Activated CD8-positive, alpha-beta memory T cell treated with anti-CD3 and anti-CD28 coated beads, Interleukin-2, amount 10 ng/mL, durations not matched to agents 7 days and 5 days (primary cell): ENCODE results near the gene CCR2. TPM values are rescaled to one million over a fixed set of nuclear protein-coding genes. Genes with fewer than 3 reads are reported as not detected.
A peak's percentile ranks its signal among the peaks of the same experiment; 100 is the strongest.
"Not testable (repeated sequence)": the region's sequence is repeated elsewhere in the genome, so short reads cannot be mapped to it uniquely, and the experiment has no call there.

ENCODE experiments used
- ATAC-seq: fragments of 150-1000 bp; cut with Tn5 transposase; one replicate; pipeline ENCODE4 v1.10.0; 2021; ENCODE audit warnings: moderate library complexity
- CTCF ChIA-PET: fragments of 350-600 bp; sonication (Branson Sonifier 250); formaldehyde crosslinking; loops from one replicate; lab custom pipeline; 2021; ENCODE audit warnings: antibody characterized with exemption; lab: Charles Lee
- DNase-seq: peaks from one replicate; pipeline ENCODE4 v3.0.0-alpha.2; 2020
- H3K27ac Mint-ChIP-seq: one replicate; pipeline ENCODE4 v1.8.0; 2021; ENCODE audit warnings: mild to moderate bottlenecking, mixed read lengths
- H3K27me3 Mint-ChIP-seq: one replicate; pipeline ENCODE4 v1.8.0; 2021; ENCODE audit warnings: mixed read lengths
- H3K36me3 Mint-ChIP-seq: one replicate; pipeline ENCODE4 v1.8.0; 2021; ENCODE audit warnings: mild to moderate bottlenecking, mixed read lengths
- H3K4me1 Mint-ChIP-seq: one replicate; pipeline ENCODE4 v1.8.0; 2021; ENCODE audit warnings: mixed read lengths
- H3K4me3 Mint-ChIP-seq: one replicate; pipeline ENCODE4 v1.8.0; 2021; ENCODE audit warnings: mild to moderate bottlenecking, moderate library complexity, mixed read lengths
- H3K9me3 Mint-ChIP-seq: one replicate; pipeline ENCODE4 v1.8.0; 2022; ENCODE audit warnings: low read depth, mixed read lengths
- total RNA-seq, 2 experiments: library from RNA; stranded (reverse); gene quantifications; one replicate each; pipeline ENCODE4 v1.2.3, GENCODE V29; 2021

CCR2 gene
- total RNA-seq, 2 experiments from 2014 or later, result 37.9 to 80.1 TPM

- ATAC-seq, DNase-seq, H3K4me3 Mint-ChIP-seq, H3K27me3 Mint-ChIP-seq, CTCF ChIA-PET, H3K9me3 Mint-ChIP-seq, H3K36me3 Mint-ChIP-seq, H3K27ac Mint-ChIP-seq: not testable (repeated sequence)
- peaks cover 14% of the 10 kb centered on the region for H3K4me1 Mint-ChIP-seq
Observed at GRCh38 chr3:46391526-46391925, 37.6 kb downstream of the CCR2 start.

- CTCF ChIA-PET, result interaction anchor here (1.0 kb wide), 1 partner anchor 9 kb away, joined by 5 read pairs; no protein-coding TSS in a partner anchor
- DNase-seq (no peak), ATAC-seq (no peak)
- H3K36me3 Mint-ChIP-seq, result no peaks in the 10 kb centered on the region
- H3K9me3 Mint-ChIP-seq, result no peaks in the 10 kb centered on the region
- H3K27ac Mint-ChIP-seq, result no peak overlapping the region
- no peak overlapping the region for H3K4me3 Mint-ChIP-seq
- H3K27me3 Mint-ChIP-seq, result peaks cover 3% of the 10 kb centered on the region
- H3K4me1 Mint-ChIP-seq, result peaks cover 21% of the 10 kb centered on the region
Observed at GRCh38 chr3:46393011-46393410, 39.1 kb downstream of the CCR2 start.

- Mint-ChIP-seq H3K36me3 (peaks cover 1% of the 10 kb centered on the region), H3K9me3 (no peaks in the 10 kb centered on the region), H3K4me1 (peaks cover 21% of the 10 kb centered on the region), H3K4me3 (no peak overlapping the region), H3K27me3 (peaks cover 3% of the 10 kb centered on the region), H3K27ac (no peak overlapping the region)
- CTCF ChIA-PET, result interaction anchor here (1.0 kb wide), 1 partner anchor 10 kb away, joined by 5 read pairs; no protein-coding TSS in a partner anchor
- ATAC-seq, result no peak
- no peak for DNase-seq
Observed at GRCh38 chr3:46393554-46394434, 39.9 kb downstream of the CCR2 start.

- DNase-seq, result no peak
- Mint-ChIP-seq H3K4me3 (no peak overlapping the region), H3K36me3 (peaks cover 1% of the 10 kb centered on the region), H3K4me1 (peaks cover 21% of the 10 kb centered on the region), H3K27me3 (peaks cover 3% of the 10 kb centered on the region), H3K9me3 (no peaks in the 10 kb centered on the region), H3K27ac (no peak overlapping the region)
- no peak for ATAC-seq
- CTCF ChIA-PET, result interaction anchor here (1.1 kb wide), 1 partner anchor 30 kb away, joined by 3 read pairs; no protein-coding TSS in a partner anchor
Observed at GRCh38 chr3:46395210-46395661, 41.3 kb downstream of the CCR2 start.

GRCh38 chr3:46395766-46396530 is 42.0 kb downstream of the CCR2 start:
- Mint-ChIP-seq H3K4me1 (peaks cover 21% of the 10 kb centered on the region), H3K27ac (no peak overlapping the region), H3K4me3 (no peak overlapping the region), H3K27me3 (peaks cover 3% of the 10 kb centered on the region), H3K36me3 (peaks cover 1% of the 10 kb centered on the region), H3K9me3 (no peaks in the 10 kb centered on the region)
- CTCF ChIA-PET, result interaction anchor here (1.1 kb wide), 1 partner anchor 29 kb away, joined by 3 read pairs; no protein-coding TSS in a partner anchor
- ATAC-seq (peak; percentile 41), DNase-seq (peak; percentile 61)

GRCh38 chr3:46397111-46397510 is 43.2 kb downstream of the CCR2 start:
- Mint-ChIP-seq H3K27ac (no peak overlapping the region), H3K4me3 (no peak overlapping the region), H3K4me1 (peaks cover 21% of the 10 kb centered on the region), H3K27me3 (peaks cover 3% of the 10 kb centered on the region), H3K36me3 (peaks cover 1% of the 10 kb centered on the region), H3K9me3 (no peaks in the 10 kb centered on the region)
- DNase-seq (no peak), ATAC-seq (no peak)
- CTCF ChIA-PET, result interaction anchor here (1.0 to 1.1 kb wide), 2 partner anchors 13 to 91 kb away, joined by 3 to 4 read pairs; no protein-coding TSS in a partner anchor

- H3K27me3 Mint-ChIP-seq, result peaks cover 9% of the 10 kb centered on the region
- H3K9me3 Mint-ChIP-seq, result no peaks in the 10 kb centered on the region
- peaks cover 21% of the 10 kb centered on the region for H3K4me1 Mint-ChIP-seq
- no peak overlapping the region for H3K4me3 Mint-ChIP-seq
- CTCF ChIA-PET, result interaction anchor here (1.1 kb wide), 1 partner anchor 90 kb away, joined by 3 read pairs; no protein-coding TSS in a partner anchor
- H3K27ac Mint-ChIP-seq, result no peak overlapping the region
- peaks cover 1% of the 10 kb centered on the region for H3K36me3 Mint-ChIP-seq
- DNase-seq (no peak), ATAC-seq (no peak)
Observed at GRCh38 chr3:46398186-46398955, 44.5 kb downstream of the CCR2 start.

- H3K9me3 Mint-ChIP-seq, result no peaks in the 10 kb centered on the region
- no peak for DNase-seq
- no peak for ATAC-seq
- H3K27ac Mint-ChIP-seq, result no peak overlapping the region
- peaks cover 18% of the 10 kb centered on the region for H3K4me1 Mint-ChIP-seq
- H3K27me3 Mint-ChIP-seq, result peaks cover 9% of the 10 kb centered on the region
- no peak overlapping the region for H3K4me3 Mint-ChIP-seq
- H3K36me3 Mint-ChIP-seq, result peaks cover 1% of the 10 kb centered on the region
- CTCF ChIA-PET, result interaction anchor here (0.9 to 1.6 kb wide), 4 partner anchors 22 to 89 kb away, joined by 3 read pairs; partner anchors contain the start of gene CCR5
Observed at GRCh38 chr3:46399098-46399497, 45.2 kb downstream of the CCR2 start.

- Mint-ChIP-seq H3K27ac (no peak overlapping the region), H3K9me3 (no peaks in the 10 kb centered on the region), H3K36me3 (peaks cover 1% of the 10 kb centered on the region), H3K27me3 (peaks cover 9% of the 10 kb centered on the region), H3K4me3 (no peak overlapping the region), H3K4me1 (peaks cover 18% of the 10 kb centered on the region)
- ATAC-seq (peak; percentile 42), DNase-seq (no peak)
- CTCF ChIA-PET, result interaction anchor here (0.9 to 1.6 kb wide), 5 partner anchors 12 to 89 kb away, joined by 3 to 4 read pairs (median 3); partner anchors contain the start of gene CCR5
Observed at GRCh38 chr3:46399557-46399956, 45.6 kb downstream of the CCR2 start.

- CTCF ChIA-PET, result interaction anchor here (0.9 to 1.6 kb wide), 5 partner anchors 11 to 88 kb away, joined by 3 to 4 read pairs (median 3); partner anchors contain the start of gene CCR5
- H3K36me3 Mint-ChIP-seq, result peaks cover 1% of the 10 kb centered on the region
- H3K27me3 Mint-ChIP-seq, result peaks cover 8% of the 10 kb centered on the region
- peaks cover 16% of the 10 kb centered on the region for H3K4me1 Mint-ChIP-seq
- no peaks in the 10 kb centered on the region for H3K9me3 Mint-ChIP-seq
- no peak overlapping the region for H3K27ac Mint-ChIP-seq
- no peak overlapping the region for H3K4me3 Mint-ChIP-seq
- no peak for ATAC-seq
- DNase-seq, result no peak
Observed at GRCh38 chr3:46400000-46400734, 46.3 kb downstream of the CCR2 start.

GRCh38 chr3:46400846-46401245 is 46.9 kb downstream of the CCR2 start:
- H3K4me3 Mint-ChIP-seq, result no peak overlapping the region

GRCh38 chr3:46401579-46401978 is 47.7 kb downstream of the CCR2 start:
- H3K27me3 Mint-ChIP-seq, result peaks cover 6% of the 10 kb centered on the region
- DNase-seq (no peak), ATAC-seq (no peak)
- peaks cover 9% of the 10 kb centered on the region for H3K4me1 Mint-ChIP-seq
- H3K27ac Mint-ChIP-seq, result no peak overlapping the region
- no peaks in the 10 kb centered on the region for H3K9me3 Mint-ChIP-seq
- no peak overlapping the region for H3K4me3 Mint-ChIP-seq
- CTCF ChIA-PET, result interaction anchor here (2.0 kb wide), 1 partner anchor 25 kb away, joined by 5 read pairs; no protein-coding TSS in a partner anchor
- H3K36me3 Mint-ChIP-seq, result peaks cover 1% of the 10 kb centered on the region

More at GRCh38 chr3:46400846-46401245, 46.9 kb downstream of the CCR2 start:
- H3K27ac Mint-ChIP-seq, result no peak overlapping the region
- H3K36me3 Mint-ChIP-seq, result peaks cover 1% of the 10 kb centered on the region
- peaks cover 6% of the 10 kb centered on the region for H3K27me3 Mint-ChIP-seq
- ATAC-seq (no peak), DNase-seq (no peak)
- H3K4me1 Mint-ChIP-seq, result peaks cover 12% of the 10 kb centered on the region
- CTCF ChIA-PET, result interaction anchor here (1.2 to 2.0 kb wide), 2 partner anchors 11 to 26 kb away, joined by 4 to 5 read pairs; no protein-coding TSS in a partner anchor
- no peaks in the 10 kb centered on the region for H3K9me3 Mint-ChIP-seq
